Parathyroid adenoma (tissue), 2 donors: ENCODE data around the gene RNU5B-1.
A peak's percentile ranks its signal among the peaks of the same experiment; 100 is the strongest.
"Not testable (repeated sequence)": the region's sequence is repeated elsewhere in the genome, so short reads cannot be mapped to it uniquely, and the experiment has no call there.

Experiments
- H2AFZ ChIP-seq: fragments of 300-600 bp; sonication (generic); one replicate; pipeline ENCODE4 v1.7.0; 2017; ENCODE audit warnings: antibody characterized with exemption, mild to moderate bottlenecking
- H3K27ac ChIP-seq: fragments of 300-600 bp; sonication (generic); one replicate; pipeline ENCODE4 v1.7.0; 2017
- H3K27me3 ChIP-seq: fragments of 300-600 bp; sonication (generic); one replicate; pipeline ENCODE4 v1.7.0; 2017; ENCODE audit warnings: low read length; ENCODE audit not compliant: control insufficient read depth, insufficient read depth
- H3K36me3 ChIP-seq: fragments of 300-600 bp; sonication (generic); one replicate; pipeline ENCODE4 v1.7.0; 2017; ENCODE audit warnings: low read length; ENCODE audit not compliant: control insufficient read depth, insufficient read depth
- H3K4me1 ChIP-seq: fragments of 300-600 bp; sonication (generic); one replicate; pipeline ENCODE4 v1.7.0; 2017; ENCODE audit warnings: control low read depth
- H3K4me2 ChIP-seq: fragments of 300-600 bp; sonication (generic); one replicate; pipeline ENCODE4 v1.7.0; 2017; ENCODE audit warnings: low read length
- H3K4me3 ChIP-seq: fragments of 300-600 bp; sonication (generic); one replicate; pipeline ENCODE4 v1.7.0; 2017; ENCODE audit warnings: low read depth, low read length
- H3K79me2 ChIP-seq: fragments of 300-600 bp; sonication (generic); one replicate; pipeline ENCODE4 v1.7.0; 2017; ENCODE audit warnings: control low read depth
- H3K9ac ChIP-seq: fragments of 300-600 bp; sonication (generic); one replicate; pipeline ENCODE4 v1.7.0; 2017; ENCODE audit warnings: mild to moderate bottlenecking
- H3K9me3 ChIP-seq: fragments of 300-600 bp; sonication (generic); one replicate; pipeline ENCODE4 v1.7.0; 2017; ENCODE audit warnings: low read length; ENCODE audit not compliant: control insufficient read depth
- TF ChIP-seq, protein P1 (sequence below): fragments of 300-600 bp; sonication (generic); IDR thresholded peaks from one replicate; pipeline ENCODE4 v1.7.0; 2017; ENCODE audit warnings: antibody characterized with exemption, mild to moderate bottlenecking
- donor health status: primary hyperparathyroidism.

The RNU5B-1 gene

GRCh38 chr15:65268411-65268810, 36.1 kb upstream of the RNU5B-1 start:
- H3K9me3 ChIP-seq, result no peaks in the 10 kb centered on the region
- no peak overlapping the region for H2AFZ ChIP-seq
- no peaks in the 10 kb centered on the region for H3K4me1 ChIP-seq
- H3K9ac ChIP-seq, result no peak overlapping the region
- peaks cover 8% of the 10 kb centered on the region for H3K79me2 ChIP-seq
- TF ChIP-seq, protein P1, sequence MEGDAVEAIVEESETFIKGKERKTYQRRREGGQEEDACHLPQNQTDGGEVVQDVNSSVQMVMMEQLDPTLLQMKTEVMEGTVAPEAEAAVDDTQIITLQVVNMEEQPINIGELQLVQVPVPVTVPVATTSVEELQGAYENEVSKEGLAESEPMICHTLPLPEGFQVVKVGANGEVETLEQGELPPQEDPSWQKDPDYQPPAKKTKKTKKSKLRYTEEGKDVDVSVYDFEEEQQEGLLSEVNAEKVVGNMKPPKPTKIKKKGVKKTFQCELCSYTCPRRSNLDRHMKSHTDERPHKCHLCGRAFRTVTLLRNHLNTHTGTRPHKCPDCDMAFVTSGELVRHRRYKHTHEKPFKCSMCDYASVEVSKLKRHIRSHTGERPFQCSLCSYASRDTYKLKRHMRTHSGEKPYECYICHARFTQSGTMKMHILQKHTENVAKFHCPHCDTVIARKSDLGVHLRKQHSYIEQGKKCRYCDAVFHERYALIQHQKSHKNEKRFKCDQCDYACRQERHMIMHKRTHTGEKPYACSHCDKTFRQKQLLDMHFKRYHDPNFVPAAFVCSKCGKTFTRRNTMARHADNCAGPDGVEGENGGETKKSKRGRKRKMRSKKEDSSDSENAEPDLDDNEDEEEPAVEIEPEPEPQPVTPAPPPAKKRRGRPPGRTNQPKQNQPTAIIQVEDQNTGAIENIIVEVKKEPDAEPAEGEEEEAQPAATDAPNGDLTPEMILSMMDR, result no peak
- no peak overlapping the region for H3K4me2 ChIP-seq
- no peak overlapping the region for H3K4me3 ChIP-seq
- no peaks in the 10 kb centered on the region for H3K36me3 ChIP-seq
- H3K27ac ChIP-seq, result no peak overlapping the region
- H3K27me3 ChIP-seq, result no peaks in the 10 kb centered on the region

- not testable (repeated sequence) for H3K4me1 ChIP-seq, H3K27me3 ChIP-seq, H3K27ac ChIP-seq, H3K4me2 ChIP-seq, H2AFZ ChIP-seq, H3K9ac ChIP-seq, H3K36me3 ChIP-seq, H3K79me2 ChIP-seq, H3K9me3 ChIP-seq, H3K4me3 ChIP-seq
- TF ChIP-seq, protein P1, result peak; percentile 67
These were observed 33.5 kb upstream of the RNU5B-1 start for GRCh38 chr15:65270811-65271545.

- peaks cover 6% of the 10 kb centered on the region for H3K4me1 ChIP-seq
- no peak overlapping the region for H3K9ac ChIP-seq
- TF ChIP-seq, protein P1, result no peak
- no peak overlapping the region for H3K4me3 ChIP-seq
- no peaks in the 10 kb centered on the region for H3K36me3 ChIP-seq
- no peaks in the 10 kb centered on the region for H3K9me3 ChIP-seq
- H2AFZ ChIP-seq, result no peak overlapping the region
- H3K27ac ChIP-seq, result no peak overlapping the region
- H3K79me2 ChIP-seq, result no peaks in the 10 kb centered on the region
- H3K4me2 ChIP-seq, result no peak overlapping the region
- no peaks in the 10 kb centered on the region for H3K27me3 ChIP-seq
These were observed 29.3 kb upstream of the RNU5B-1 start for GRCh38 chr15:65275104-65275727.

GRCh38 chr15:65275728-65276126, 28.8 kb upstream of the RNU5B-1 start:
- Histone ChIP-seq H3K4me3 (no peak overlapping the region), H3K4me2 (no peak overlapping the region), H3K9ac (no peak overlapping the region), H3K9me3 (no peaks in the 10 kb centered on the region), H3K36me3 (no peaks in the 10 kb centered on the region), H3K27ac (no peak overlapping the region), H3K4me1 (peaks cover 6% of the 10 kb centered on the region), H3K27me3 (no peaks in the 10 kb centered on the region), H3K79me2 (no peaks in the 10 kb centered on the region), H2AFZ (no peak overlapping the region)
- TF ChIP-seq, protein P1, result no peak
